Left lung (tissue), 10 donors: Measurements from ENCODE around the gene VSNL1. TPM values are rescaled to one million over a fixed set of nuclear protein-coding genes. Genes with fewer than 3 reads are reported as not detected.

Experiments
- ATAC-seq: fragments of 200-7000 bp; cut with Tn5 transposase; one replicate; pipeline ENCODE4 v1.9.1; 2020; ENCODE audit warnings: moderate library complexity
- DNase-seq, 4 donors: peaks; one replicate each; pipeline ENCODE4 v3.0.0-alpha.2; 2013 to 2020
- H3K27ac ChIP-seq, 2 donors: fragments of 200-600 bp; sonication (generic) in 1 of 2; one replicate each; pipeline versions ENCODE4 v1.5.0 to v1.8.0; 2020 to 2021
- H3K27me3 ChIP-seq, 2 donors: fragments of 200-600 bp; sonication (generic) in 1 of 2; one replicate each; pipeline versions ENCODE4 v1.5.0 to v1.8.0; 2020 to 2021
- H3K36me3 ChIP-seq, 2 donors: fragments of 200-600 bp; sonication (generic) in 1 of 2; one replicate each; pipeline versions ENCODE4 v1.5.0 to v1.8.0; 2020 to 2021
- H3K4me1 ChIP-seq, 2 donors: fragments of 200-600 bp; one replicate each; pipeline ENCODE4 v1.8.0; 2021
- H3K4me3 ChIP-seq, 2 donors: fragments of 200-600 bp; sonication (generic) in 1 of 2; one replicate each; pipeline versions ENCODE4 v1.5.0 to v1.8.0; 2020 to 2021; ENCODE audit warnings: mild to moderate bottlenecking in 1 of 2
- H3K9me3 ChIP-seq, 2 donors: fragments of 200-600 bp; sonication (generic) in 1 of 2; one replicate each; pipeline versions ENCODE4 v1.5.0 to v1.8.0; 2020 to 2021
- CTCF ChIP-seq, 2 donors: fragments of 200-600 bp; sonication (generic) in 1 of 2; IDR thresholded peaks; one replicate each; pipeline versions ENCODE4 v1.5.0 to v1.8.0; 2021; ENCODE audit warnings: antibody characterized with exemption in 2 of 2
- intact Hi-C, 2 donors: fragments of 100-400 bp; cut with DNase I; formaldehyde crosslinking; loops; one replicate each; pipeline versions ENCODE4 v1.11.2 to v1.14.2; 2022
- polyA plus RNA-seq, 6 donors: library from polyadenylated mRNA; unstranded; fragments of 120-200 nt; gene quantifications; one replicate each; pipeline ENCODE4 v1.2.1, GENCODE V29; 2013; ENCODE audit not compliant: insufficient read length in 6 of 6
- total RNA-seq, 2 donors: library from RNA; stranded (reverse); fragmentation: NEBNext Ultra II Directional; extraction: Animal tissue kit (Norgen Biotek cat#: 25700); gene quantifications; one replicate each; pipeline ENCODE4 v1.2.1, GENCODE V29; 2021
- donor health status: DM: no; HTN: yes; CAD: no.
- donor health status: DM: no; HTN: no; CAD: no.

Gene VSNL1
- total and polyA plus RNA-seq, 8 donors: 1.6 to 21.3 (median 16.9) TPM

GRCh38 chr2:17515652-17516051, 24.8 kb upstream of the VSNL1 start:
- no peaks in the 10 kb centered on the region for H3K9me3 ChIP-seq
- no peak for TF ChIP-seq CTCF (IDR thresholded peaks at IDR 0.05)
- intact Hi-C loops: no loop called here
- H3K4me1 ChIP-seq: peaks cover 0 to 7% of the 10 kb centered on the region in 2 donors
- H3K4me3 ChIP-seq: no peak overlapping the region
- DNase-seq (no peak), ATAC-seq (no peak)
- peaks cover 9 to 38% of the 10 kb centered on the region in 2 donors for H3K27me3 ChIP-seq
- H3K36me3 ChIP-seq: no peaks in the 10 kb centered on the region
- H3K27ac ChIP-seq: no peak overlapping the region

GRCh38 chr2:17517481-17518211, 22.9 kb upstream of the VSNL1 start:
- no peaks in the 10 kb centered on the region for H3K36me3 ChIP-seq
- peak overlapping the region in 1 of 2 donors; percentile 15 for H3K27ac ChIP-seq
- intact Hi-C loops: no loop called here
- no peak for TF ChIP-seq CTCF (IDR thresholded peaks at IDR 0.05)
- H3K4me1 ChIP-seq: peaks cover 0 to 7% of the 10 kb centered on the region in 2 donors
- no peaks in the 10 kb centered on the region for H3K9me3 ChIP-seq
- DNase-seq (no peak), ATAC-seq (peak; percentile 4)
- H3K27me3 ChIP-seq: peaks cover 9 to 38% of the 10 kb centered on the region in 2 donors
- peak overlapping the region; percentile 22 to 27 for H3K4me3 ChIP-seq

- peak; percentile 73 to 87 (median 84) for DNase-seq
- intact Hi-C loops: no loop called here
- H3K27me3 ChIP-seq: peaks cover 9 to 38% of the 10 kb centered on the region in 2 donors
- no peaks in the 10 kb centered on the region for H3K9me3 ChIP-seq
- H3K27ac ChIP-seq: peak within 1 kb of the TSS in 1 of 2 donors; percentile 15
- peaks cover 0 to 7% of the 10 kb centered on the region in 2 donors for H3K4me1 ChIP-seq
- no peak for TF ChIP-seq CTCF (IDR thresholded peaks at IDR 0.05)
- peak; percentile 100 for ATAC-seq
- H3K4me3 ChIP-seq: peak within 1 kb of the TSS; percentile 22 to 27
- H3K36me3 ChIP-seq: no peaks in the 10 kb centered on the region
These were observed 22.0 kb upstream of the VSNL1 start, which contains the start of gene RAD51AP2 for GRCh38 chr2:17518212-17519154. RAD51AP2 (minus strand) TSS chr2:17518440; CDS start chr2:17518415, 25 bp downstream.

- H3K4me1 ChIP-seq: peaks cover 0 to 7% of the 10 kb centered on the region in 2 donors
- H3K36me3 ChIP-seq: no peaks in the 10 kb centered on the region
- intact Hi-C loops: no loop called here
- no peak for TF ChIP-seq CTCF (IDR thresholded peaks at IDR 0.05)
- peak in 2 of 4 donors; percentile 24 to 26 for DNase-seq
- no peaks in the 10 kb centered on the region for H3K9me3 ChIP-seq
- H3K27me3 ChIP-seq: peaks cover 9 to 38% of the 10 kb centered on the region in 2 donors
- no peak overlapping the region for H3K4me3 ChIP-seq
- no peak overlapping the region for H3K27ac ChIP-seq
- no peak for ATAC-seq
These were observed 21.0 kb upstream of the VSNL1 start for GRCh38 chr2:17519486-17519885.

GRCh38 chr2:17520761-17521160, 19.7 kb upstream of the VSNL1 start:
- ATAC-seq: no peak
- H3K9me3 ChIP-seq: no peaks in the 10 kb centered on the region

More at GRCh38 chr2:17520761-17521160, 19.7 kb upstream of the VSNL1 start:
- intact Hi-C loops: no loop called here
- Histone ChIP-seq H3K4me1 (peaks cover 0 to 7% of the 10 kb centered on the region in 2 donors), H3K4me3 (no peak overlapping the region), H3K27ac (no peak overlapping the region), H3K36me3 (no peaks in the 10 kb centered on the region), H3K27me3 (peaks cover 9 to 38% of the 10 kb centered on the region in 2 donors)
- no peak for TF ChIP-seq CTCF (IDR thresholded peaks at IDR 0.05)
- no peak for DNase-seq
